AG09319 (cell line): ENCODE data around the gene LCOR.
"Not testable (repeated sequence)": the region's sequence is repeated elsewhere in the genome, so short reads cannot be mapped to it uniquely, and the experiment has no call there.

ENCODE experiments used
- DNase-seq: peaks from one replicate; pipeline ENCODE4 v3.0.0-alpha.2; 2010; ENCODE audit warnings: low read depth; ENCODE audit errors: extremely low read depth
- CTCF ChIP-seq: IDR thresholded peaks from 2 replicates; pipeline ENCODE4 v1.5.1; 2011; ENCODE audit warnings: low read depth, mild to moderate bottlenecking, inconsistent platforms, low read length, moderate library complexity

LCOR gene

GRCh38 chr10:96842896-96843723 lies 11.0 kb downstream of the LCOR start:
- DNase-seq = no peak
- no peak for TF ChIP-seq CTCF

GRCh38 chr10:96843823-96844222 lies 11.7 kb downstream of the LCOR start:
- DNase-seq = no peak
- no peak for TF ChIP-seq CTCF

- DNase-seq = no peak
- no peak for TF ChIP-seq CTCF
Measured at GRCh38 chr10:96846395-96846794, 14.3 kb downstream of the LCOR start.

GRCh38 chr10:96846926-96847325 lies 14.8 kb downstream of the LCOR start:
- TF ChIP-seq CTCF = no peak
- DNase-seq = no peak

GRCh38 chr10:96847356-96847755 lies 15.3 kb downstream of the LCOR start:
- not testable (repeated sequence) for DNase-seq

- TF ChIP-seq CTCF = no peak
- DNase-seq = no peak
Measured at GRCh38 chr10:96850113-96850512, 18.0 kb downstream of the LCOR start.

GRCh38 chr10:96850825-96851224 lies 18.7 kb downstream of the LCOR start:
- no peak for TF ChIP-seq CTCF
- DNase-seq = peak; percentile 82

- no peak for TF ChIP-seq CTCF
Measured at GRCh38 chr10:96851281-96851680, 19.2 kb downstream of the LCOR start.

More at GRCh38 chr10:96851281-96851680, 19.2 kb downstream of the LCOR start:
- no peak for DNase-seq
